Renal cortical epithelial cell (primary cell): ENCODE data around the gene TFDP3. TPM values are rescaled to one million over a fixed set of nuclear protein-coding genes. Genes with fewer than 3 reads are reported as not detected.

ENCODE experiments used
- DNase-seq: peaks from one replicate; pipeline ENCODE4 v3.0.0-alpha.2; 2011; ENCODE audit warnings: low read depth
- total RNA-seq: library from RNA; depleted of rRNA; stranded (reverse); fragments of >200 nt; gene quantifications from 2 replicates; pipeline ENCODE4 v1.2.3, GENCODE V29; 2014

TFDP3 gene, protein sequence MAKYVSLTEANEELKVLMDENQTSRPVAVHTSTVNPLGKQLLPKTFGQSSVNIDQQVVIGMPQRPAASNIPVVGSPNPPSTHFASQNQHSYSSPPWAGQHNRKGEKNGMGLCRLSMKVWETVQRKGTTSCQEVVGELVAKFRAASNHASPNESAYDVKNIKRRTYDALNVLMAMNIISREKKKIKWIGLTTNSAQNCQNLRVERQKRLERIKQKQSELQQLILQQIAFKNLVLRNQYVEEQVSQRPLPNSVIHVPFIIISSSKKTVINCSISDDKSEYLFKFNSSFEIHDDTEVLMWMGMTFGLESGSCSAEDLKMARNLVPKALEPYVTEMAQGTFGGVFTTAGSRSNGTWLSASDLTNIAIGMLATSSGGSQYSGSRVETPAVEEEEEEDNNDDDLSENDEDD
- not detected in 2 replicates for total RNA-seq

GRCh38 chrX:133218329-133218728, at the start of gene TFDP3:
TSS of gene TFDP3 (minus strand) at chrX:133218354. CDS start at chrX:133218259, 95 bp downstream.
- no peak for DNase-seq

DNA sequence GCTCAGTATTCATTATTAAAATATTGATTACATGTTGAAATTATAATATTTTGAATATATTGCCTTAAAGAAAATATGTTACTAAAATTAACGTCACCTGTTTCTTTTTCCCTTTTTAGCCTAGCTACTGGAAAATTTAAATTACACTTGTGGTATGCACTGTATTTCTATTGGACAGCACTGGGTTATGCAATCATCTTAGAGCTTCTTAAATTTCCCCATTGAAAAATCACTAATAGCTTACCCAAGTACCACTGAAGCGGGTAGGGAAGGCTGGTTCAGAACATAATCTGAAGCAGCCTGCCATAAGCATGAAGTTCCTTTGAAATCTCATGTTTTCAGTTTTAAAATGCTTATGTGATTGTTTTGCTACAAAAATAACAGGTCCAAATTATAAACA, 49.5 kb upstream of the TFDP3 start:
- no peak for DNase-seq

DNA sequence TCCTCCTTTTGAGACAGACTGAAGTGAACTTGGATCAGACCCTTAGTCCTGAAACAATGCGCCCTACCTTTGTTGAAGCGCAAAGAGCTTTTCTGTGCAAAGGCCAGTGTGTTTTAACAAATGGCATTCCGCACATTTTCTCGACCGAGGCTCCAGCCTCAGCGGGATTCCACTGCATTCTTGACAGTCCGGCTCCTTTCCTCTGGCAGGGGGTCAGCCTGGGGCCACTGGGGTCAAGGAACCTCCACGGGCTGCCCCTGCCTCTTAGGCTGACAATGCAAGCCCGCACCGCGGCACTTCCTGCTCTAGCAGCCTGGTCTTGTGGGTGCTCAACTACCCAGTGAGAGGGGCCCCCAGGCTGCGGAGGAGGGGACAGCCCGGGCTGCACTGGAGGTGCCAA, 47.2 kb upstream of the TFDP3 start:
- peak; percentile 67 for DNase-seq

GRCh38 chrX:133258481-133258880, 40.3 kb upstream of the TFDP3 start:
- DNase-seq = peak; percentile 73

DNA sequence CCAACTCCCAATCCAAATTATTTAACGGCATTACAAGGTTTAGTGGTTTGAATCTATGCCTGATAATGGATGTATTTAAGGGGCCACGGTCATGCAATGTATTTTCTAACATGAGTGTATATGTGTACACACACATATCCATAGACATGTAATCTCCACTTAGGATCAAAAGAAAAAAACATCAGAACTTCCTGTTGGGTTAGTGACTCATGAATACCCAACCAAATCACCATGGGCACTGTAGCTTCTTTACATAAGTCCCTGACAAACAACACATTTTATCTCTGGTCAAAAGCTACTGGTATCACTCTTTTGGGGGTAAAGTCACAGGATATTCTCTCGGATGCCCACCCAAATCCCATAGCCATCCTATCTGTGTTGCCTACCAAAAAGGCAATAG, 36.5 kb upstream of the TFDP3 start:
- DNase-seq = peak; percentile 79

GRCh38 chrX:133251204-133251603, 33.0 kb upstream of the TFDP3 start:
- no peak for DNase-seq

DNA sequence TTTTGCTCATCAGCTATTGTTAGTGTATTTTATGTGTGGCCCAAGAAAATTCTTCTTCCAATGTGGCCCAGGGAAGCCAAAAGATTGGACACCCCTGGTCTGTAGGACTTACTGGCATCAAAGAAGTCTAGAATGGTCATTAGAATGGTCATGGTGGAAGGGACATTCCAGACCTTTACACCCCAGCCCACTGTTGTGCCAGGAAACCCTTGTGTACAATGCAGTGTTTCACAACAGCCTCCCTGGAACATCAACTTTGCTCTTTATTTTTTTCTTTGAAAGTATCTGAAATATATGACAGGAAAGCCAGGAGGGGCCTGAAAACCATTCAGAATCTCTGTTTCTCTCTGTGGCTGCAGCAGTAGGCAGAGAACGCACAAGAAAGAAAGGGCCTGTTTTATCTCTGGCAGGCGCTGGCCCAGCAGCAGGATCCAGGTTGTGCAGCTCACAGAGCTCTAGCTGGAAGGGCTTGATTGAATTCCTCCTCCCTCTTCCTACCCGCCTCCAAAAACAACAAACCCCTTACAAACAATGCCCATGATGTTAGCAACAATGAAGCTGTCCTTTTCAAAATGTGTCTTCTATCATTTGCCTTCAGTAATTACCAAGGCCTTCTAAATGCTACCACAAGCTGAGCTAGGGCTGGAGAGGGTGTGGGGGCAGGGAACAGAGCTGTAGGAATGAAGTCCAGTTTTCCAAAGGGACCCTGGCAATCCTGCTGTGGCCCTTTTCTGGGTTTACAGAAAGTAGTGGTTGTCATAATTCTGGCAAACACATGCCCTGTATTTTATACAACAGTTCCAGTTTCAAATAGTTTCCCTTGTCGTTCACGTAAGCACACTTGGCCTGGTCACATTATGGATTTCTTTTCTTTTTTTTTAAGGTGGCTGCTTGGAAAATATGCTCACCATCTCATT, 32.3 kb upstream of the TFDP3 start:
- no peak for DNase-seq

- no peak for DNase-seq
These were observed 31.3 kb upstream of the TFDP3 start for GRCh38 chrX:133249266-133250058.

GRCh38 chrX:133248177-133248576, 30.0 kb upstream of the TFDP3 start:
- DNase-seq = no peak

- no peak for DNase-seq
These were observed 28.8 kb upstream of the TFDP3 start for GRCh38 chrX:133246921-133247320.

GRCh38 chrX:133235830-133236229, 17.7 kb upstream of the TFDP3 start:
- DNase-seq = no peak

DNA sequence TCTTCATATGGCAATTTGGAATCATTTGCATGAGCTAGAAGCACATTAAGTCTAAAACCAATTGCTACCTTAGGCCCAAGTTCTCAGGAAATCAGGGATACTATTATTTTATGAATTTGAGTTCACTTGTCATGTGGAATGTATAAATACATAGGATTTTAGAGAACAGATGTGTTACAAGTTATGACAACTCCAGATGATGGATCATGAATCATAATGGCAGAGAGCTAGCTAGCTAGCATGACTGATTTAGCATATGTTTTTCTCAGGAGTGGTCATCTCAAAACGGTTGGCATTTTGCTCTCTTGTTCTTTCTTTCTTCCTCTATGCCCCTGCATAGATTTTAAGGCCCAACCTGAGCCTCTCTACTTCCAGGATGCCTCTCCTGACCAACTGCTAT, 14.2 kb upstream of the TFDP3 start:
- DNase-seq = no peak

DNA sequence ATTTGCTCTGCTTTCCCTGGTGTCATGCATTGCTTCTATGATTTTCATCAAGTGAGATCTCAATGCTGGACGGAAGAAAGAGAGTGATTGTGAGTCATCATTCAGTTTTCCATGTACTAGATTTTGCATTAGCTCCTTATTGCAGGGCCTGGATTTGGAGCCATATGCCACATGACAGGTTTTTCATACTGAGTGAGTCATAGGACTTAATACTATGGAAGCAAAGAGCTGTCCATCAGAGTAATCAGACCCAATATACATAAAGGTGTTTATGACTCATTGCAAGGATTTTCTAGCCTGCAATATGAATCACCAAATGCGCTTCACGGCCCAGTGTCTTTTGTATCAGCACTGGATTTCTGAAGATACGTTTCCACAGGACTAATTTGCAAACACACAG, 11.2 kb upstream of the TFDP3 start:
- peak; percentile 65 for DNase-seq

- DNase-seq = peak; percentile 30
These were observed 2.4 kb downstream of the TFDP3 start for GRCh38 chrX:133215747-133216146.

- no peak for DNase-seq
These were observed 3.1 kb downstream of the TFDP3 start for GRCh38 chrX:133215017-133215416.

DNA sequence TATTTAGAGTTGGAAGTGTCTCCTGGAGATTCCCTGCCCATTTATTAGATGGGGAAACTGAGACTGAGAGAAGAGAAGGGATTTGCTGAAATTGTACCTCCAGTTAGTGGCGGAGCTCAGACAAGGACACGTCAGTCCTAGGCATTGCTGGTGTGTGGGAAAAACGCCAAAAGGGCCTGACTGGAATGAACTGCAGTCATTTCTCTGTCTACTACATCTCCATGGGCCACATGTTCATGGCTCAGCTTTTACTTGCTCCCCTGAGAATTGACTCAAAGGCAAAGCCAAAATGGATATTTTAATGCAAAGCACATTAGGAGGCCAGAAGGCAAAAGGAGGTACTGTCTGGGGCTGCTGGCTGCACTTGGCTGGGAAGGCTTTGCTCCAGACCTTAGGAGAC, 3.9 kb downstream of the TFDP3 start:
- DNase-seq = no peak

- no peak for DNase-seq
These were observed 5.0 kb downstream of the TFDP3 start for GRCh38 chrX:133213117-133213516.

GRCh38 chrX:133207751-133208150, 10.4 kb downstream of the TFDP3 start:
- DNase-seq = no peak

DNA sequence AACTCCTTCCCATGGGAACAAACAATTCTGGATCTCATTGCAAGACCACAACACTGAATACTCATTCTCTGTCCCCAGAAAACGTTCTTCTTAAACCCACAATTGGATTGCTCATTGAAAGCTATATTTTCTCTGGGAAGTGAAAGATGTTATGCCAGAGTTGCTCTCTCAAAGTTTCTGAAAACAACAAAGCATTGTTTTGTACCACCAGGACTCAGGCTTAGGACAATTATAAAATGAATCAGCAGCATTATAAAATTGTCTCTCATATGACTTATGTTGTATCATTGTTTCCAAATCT, 26.5 kb downstream of the TFDP3 start:
- peak; percentile 25 for DNase-seq

- no peak for DNase-seq
These were observed 27.0 kb downstream of the TFDP3 start for GRCh38 chrX:133190877-133191738.

DNA sequence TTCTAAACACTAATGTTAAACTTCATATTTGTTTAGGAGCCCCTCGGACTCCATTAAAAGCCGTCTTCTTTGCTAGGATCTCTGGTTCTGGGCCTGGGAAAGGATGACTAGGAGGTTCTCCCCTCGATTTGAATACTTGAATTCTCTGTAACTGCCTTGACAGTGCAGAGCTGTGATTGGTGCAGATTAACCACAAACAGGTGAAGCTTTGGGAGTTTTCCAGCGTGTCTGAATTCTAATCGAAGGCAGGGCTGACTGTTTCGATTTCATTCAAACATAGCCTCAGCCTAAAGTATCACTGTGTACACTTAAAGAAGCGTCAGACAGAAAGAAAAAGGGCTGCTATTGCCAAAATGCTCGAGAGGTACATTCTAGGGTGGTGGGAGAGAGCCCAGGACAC, 29.0 kb downstream of the TFDP3 start:
- DNase-seq = no peak
